ENCODE results near the gene CTBP1.
"Not testable (repeated sequence)": the region's sequence is repeated elsewhere in the genome, so short reads cannot be mapped to it uniquely, and the experiment has no call there.

CTBP1 gene

GRCh38 chr4:1248245-1249147 is at the start of gene CTBP1:
Gene CTBP1 (minus strand): TSS chr4:1249130. CDS start chr4:1241331, 7,799 bp downstream.
- DNase-seq = peak; percentile 85

- DNase-seq = no peak
Measured at GRCh38 chr4:1298461-1298860, 49.5 kb upstream of the CTBP1 start.

GRCh38 chr4:1297456-1298325 is 48.8 kb upstream of the CTBP1 start:
- DNase-seq = no peak

GRCh38 chr4:1297023-1297395 is 48.1 kb upstream of the CTBP1 start:
- no peak for DNase-seq

- no peak for DNase-seq
Measured at GRCh38 chr4:1296324-1297022, 47.5 kb upstream of the CTBP1 start.

GRCh38 chr4:1295405-1296055 is 46.6 kb upstream of the CTBP1 start:
- DNase-seq = no peak

GRCh38 chr4:1294891-1295290 is 46.0 kb upstream of the CTBP1 start:
- DNase-seq = no peak

- DNase-seq = no peak
Measured at GRCh38 chr4:1294424-1294823, 45.5 kb upstream of the CTBP1 start.

GRCh38 chr4:1293991-1294390 is 45.1 kb upstream of the CTBP1 start:
- no peak for DNase-seq

GRCh38 chr4:1293531-1293941 is 44.6 kb upstream of the CTBP1 start:
- DNase-seq = no peak

- DNase-seq = not testable (repeated sequence)
Measured at GRCh38 chr4:1292703-1293011, 43.7 kb upstream of the CTBP1 start.

- no peak for DNase-seq
Measured at GRCh38 chr4:1291996-1292702, 43.2 kb upstream of the CTBP1 start.

GRCh38 chr4:1291091-1291490 is 42.2 kb upstream of the CTBP1 start:
- DNase-seq = no peak

GRCh38 chr4:1290165-1290977 is 41.4 kb upstream of the CTBP1 start:
- no peak for DNase-seq

- peak; percentile 95 for DNase-seq
Measured at GRCh38 chr4:1289207-1290164, 40.6 kb upstream of the CTBP1 start, which contains the start of gene MAEA. Gene MAEA (plus strand): TSS chr4:1289891. CDS start chr4:1289914, 23 bp downstream.

- no peak for DNase-seq
Measured at GRCh38 chr4:1288786-1289185, 39.9 kb upstream of the CTBP1 start.

- DNase-seq = no peak
Measured at GRCh38 chr4:1285790-1286553, 37.0 kb upstream of the CTBP1 start.

- DNase-seq = no peak
Measured at GRCh38 chr4:1285151-1285789, 36.3 kb upstream of the CTBP1 start.

- DNase-seq = no peak
Measured at GRCh38 chr4:1283711-1284110, 34.8 kb upstream of the CTBP1 start.
